CD4-positive, alpha-beta T cell treated with Interleukin-12 subunit alpha and Interleukin-12 subunit beta, for 1 hour (primary cell): ENCODE measurements around the gene BLVRA.

ENCODE experiments used
- DNase-seq: peaks from one replicate; pipeline ENCODE4 v3.0.0-alpha.2; 2020

Gene BLVRA

GRCh38 chr7:43750016-43750887 lies 8.2 kb upstream of the BLVRA start:
- DNase-seq = no peak

GRCh38 chr7:43752411-43752810 lies 6.1 kb upstream of the BLVRA start:
- DNase-seq = no peak

- no peak for DNase-seq
Measured at GRCh38 chr7:43753271-43753810, 5.1 kb upstream of the BLVRA start.

- no peak for DNase-seq
Measured at GRCh38 chr7:43753843-43754242, 4.6 kb upstream of the BLVRA start.

GRCh38 chr7:43754596-43754995 lies 3.9 kb upstream of the BLVRA start:
- no peak for DNase-seq

GRCh38 chr7:43756368-43757072 lies 2.0 kb upstream of the BLVRA start:
- no peak for DNase-seq

- DNase-seq = no peak
Measured at GRCh38 chr7:43757073-43757720, 1.3 kb upstream of the BLVRA start.

GRCh38 chr7:43758822-43759683 lies 573 bp downstream of the BLVRA start:
- peak; percentile 55 for DNase-seq

- DNase-seq = no peak
Measured at GRCh38 chr7:43760861-43761260, 2.4 kb downstream of the BLVRA start.

GRCh38 chr7:43761382-43761781 lies 2.9 kb downstream of the BLVRA start:
- DNase-seq = no peak

- DNase-seq = no peak
Measured at GRCh38 chr7:43761938-43762692, 3.6 kb downstream of the BLVRA start.

GRCh38 chr7:43763183-43763582 lies 4.7 kb downstream of the BLVRA start:
- DNase-seq = no peak

GRCh38 chr7:43764039-43764761 lies 5.7 kb downstream of the BLVRA start:
- DNase-seq = no peak

- no peak for DNase-seq
Measured at GRCh38 chr7:43764807-43765491, 6.5 kb downstream of the BLVRA start.

- DNase-seq = no peak
Measured at GRCh38 chr7:43766564-43766963, 8.1 kb downstream of the BLVRA start.

- no peak for DNase-seq
Measured at GRCh38 chr7:43767311-43767710, 8.8 kb downstream of the BLVRA start.

- no peak for DNase-seq
Measured at GRCh38 chr7:43768201-43768886, 9.9 kb downstream of the BLVRA start.

GRCh38 chr7:43768887-43769272 lies 10.4 kb downstream of the BLVRA start:
- no peak for DNase-seq

- DNase-seq = no peak
Measured at GRCh38 chr7:43769281-43769680, 10.8 kb downstream of the BLVRA start.
